Chondrocyte (in vitro differentiated cells): ENCODE measurements around the gene ARTN. TPM values are rescaled to one million over a fixed set of nuclear protein-coding genes. Genes with fewer than 3 reads are reported as not detected.

Experiments
- DNase-seq: peaks from one replicate; pipeline ENCODE4 v3.0.0; 2021; ENCODE audit warnings: mixed read lengths, low spot score
- H3K27ac Mint-ChIP-seq: one replicate; pipeline ENCODE4 v1.8.0; 2021; ENCODE audit warnings: mild to moderate bottlenecking, moderate library complexity, mixed read lengths; ENCODE audit not compliant: unreplicated experiment
- H3K27me3 Mint-ChIP-seq: 2 replicates; pipeline ENCODE4 v1.8.0; 2021; ENCODE audit warnings: low read depth, mixed read lengths
- H3K36me3 Mint-ChIP-seq: 2 replicates; pipeline ENCODE4 v1.8.0; 2021; ENCODE audit warnings: low read depth, mixed read lengths
- H3K4me1 Mint-ChIP-seq: 2 replicates; pipeline ENCODE4 v1.8.0; 2021; ENCODE audit warnings: low read depth, mild to moderate bottlenecking, mixed read lengths
- H3K4me3 Mint-ChIP-seq: one replicate; pipeline ENCODE4 v1.8.0; 2021; ENCODE audit warnings: mild to moderate bottlenecking, moderate library complexity, mixed read lengths; ENCODE audit not compliant: unreplicated experiment
- H3K9me3 Mint-ChIP-seq: 2 replicates; pipeline ENCODE4 v1.8.0; 2021; ENCODE audit warnings: low read depth, mixed read lengths
- total RNA-seq: library from RNA; stranded (reverse); gene quantifications from 3 replicates; pipeline ENCODE4 v1.2.1, GENCODE V29; 2021
- TF ChIP-seq, protein P1 (sequence below): fragments of 200-600 bp; sonication (generic); IDR thresholded peaks from 2 replicates; pipeline ENCODE4 v1.5.0; 2021; ENCODE audit warnings: antibody characterized with exemption, mild to moderate bottlenecking, moderate library complexity

ARTN gene
- total RNA-seq, 1 donor from 2014 or later: 0.50 TPM

DNA sequence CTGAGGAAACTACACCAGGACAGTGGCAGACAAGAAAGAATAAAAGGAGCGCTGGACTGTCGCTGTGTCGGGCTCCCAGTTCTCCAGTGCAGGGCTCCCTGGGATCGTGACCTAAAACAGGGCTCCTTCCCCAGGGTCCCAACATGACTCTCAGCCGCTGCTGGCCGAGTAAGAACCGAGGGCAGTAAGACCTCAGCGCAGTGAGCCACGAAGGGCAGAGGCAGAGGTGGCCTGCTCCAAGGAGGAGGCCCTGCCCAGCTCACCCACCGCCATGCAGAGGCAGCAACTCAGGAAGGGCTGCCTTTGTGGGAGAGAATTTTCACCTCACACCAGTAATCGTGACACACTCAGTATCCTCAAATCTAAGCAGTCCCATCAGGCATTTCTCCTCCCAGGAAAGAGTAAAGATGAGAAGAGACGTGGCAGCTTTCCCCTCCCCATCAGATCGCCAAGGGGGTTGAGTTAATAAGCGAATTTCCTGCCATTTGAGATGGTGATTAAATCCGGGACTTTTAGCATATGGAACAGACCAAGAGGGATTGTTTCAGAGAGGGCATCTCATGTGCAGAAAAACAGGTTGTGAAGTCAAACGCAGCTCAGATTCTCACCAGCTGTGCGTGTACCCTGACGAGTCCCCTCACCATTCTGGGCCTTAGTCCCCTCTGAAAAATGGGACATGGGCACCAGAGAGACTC lies 19.8 kb upstream of the ARTN start:
- Mint-ChIP-seq H3K9me3 (no peaks in the 10 kb centered on the region), H3K27me3 (no peaks in the 10 kb centered on the region), H3K4me1 (peaks cover 17% of the 10 kb centered on the region), H3K36me3 (peaks cover 6% of the 10 kb centered on the region), H3K4me3 (no peak overlapping the region), H3K27ac (no peak overlapping the region)
- DNase-seq: no peak
- TF ChIP-seq, protein P1, sequence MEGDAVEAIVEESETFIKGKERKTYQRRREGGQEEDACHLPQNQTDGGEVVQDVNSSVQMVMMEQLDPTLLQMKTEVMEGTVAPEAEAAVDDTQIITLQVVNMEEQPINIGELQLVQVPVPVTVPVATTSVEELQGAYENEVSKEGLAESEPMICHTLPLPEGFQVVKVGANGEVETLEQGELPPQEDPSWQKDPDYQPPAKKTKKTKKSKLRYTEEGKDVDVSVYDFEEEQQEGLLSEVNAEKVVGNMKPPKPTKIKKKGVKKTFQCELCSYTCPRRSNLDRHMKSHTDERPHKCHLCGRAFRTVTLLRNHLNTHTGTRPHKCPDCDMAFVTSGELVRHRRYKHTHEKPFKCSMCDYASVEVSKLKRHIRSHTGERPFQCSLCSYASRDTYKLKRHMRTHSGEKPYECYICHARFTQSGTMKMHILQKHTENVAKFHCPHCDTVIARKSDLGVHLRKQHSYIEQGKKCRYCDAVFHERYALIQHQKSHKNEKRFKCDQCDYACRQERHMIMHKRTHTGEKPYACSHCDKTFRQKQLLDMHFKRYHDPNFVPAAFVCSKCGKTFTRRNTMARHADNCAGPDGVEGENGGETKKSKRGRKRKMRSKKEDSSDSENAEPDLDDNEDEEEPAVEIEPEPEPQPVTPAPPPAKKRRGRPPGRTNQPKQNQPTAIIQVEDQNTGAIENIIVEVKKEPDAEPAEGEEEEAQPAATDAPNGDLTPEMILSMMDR: no peak

DNA sequence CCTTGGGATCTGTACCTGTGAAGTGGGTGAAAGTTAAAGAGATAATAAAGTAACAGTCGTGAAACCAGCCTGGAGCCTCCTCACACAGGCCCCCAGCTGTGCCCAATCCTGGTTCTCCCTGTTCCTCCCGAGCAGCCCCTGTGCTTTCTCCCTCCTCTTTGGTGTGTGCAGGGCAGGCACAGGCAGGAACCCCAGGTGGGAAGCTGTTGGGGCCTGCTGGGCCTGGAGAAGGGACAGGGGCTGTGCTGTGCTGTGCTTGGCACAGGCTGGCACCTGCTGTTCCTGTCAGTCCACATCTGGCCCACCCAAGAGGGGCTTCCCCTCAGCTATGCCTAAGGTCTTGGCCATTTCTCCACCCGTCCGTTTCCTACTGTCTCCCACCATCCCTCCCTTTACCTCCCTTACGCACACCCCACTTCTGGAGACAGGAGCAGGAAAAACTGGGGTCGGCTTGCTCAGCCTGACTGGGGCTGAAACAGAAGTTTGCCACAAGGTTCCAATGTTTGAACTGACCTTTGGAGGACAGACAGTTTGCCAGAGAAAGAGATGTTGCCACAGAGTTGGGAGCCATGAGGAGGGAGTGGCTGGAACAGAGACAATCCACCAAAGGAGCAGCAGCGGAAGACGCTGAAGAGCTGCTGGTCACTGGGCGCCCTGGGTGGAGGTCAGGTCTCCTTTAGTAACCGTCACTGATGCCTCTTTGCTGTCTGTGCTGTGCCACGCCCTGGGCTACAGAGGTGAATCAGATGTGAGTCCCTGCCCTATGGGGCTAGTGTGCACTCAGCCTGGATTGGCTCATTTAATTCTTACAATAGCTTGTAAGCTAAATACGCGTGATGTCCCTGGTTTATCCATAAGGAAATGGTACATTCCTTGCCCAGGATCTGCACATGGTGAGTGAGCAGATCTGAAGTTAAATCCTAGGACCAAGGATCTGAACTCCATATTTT lies 18.8 kb upstream of the ARTN start:
- Mint-ChIP-seq H3K9me3 (no peaks in the 10 kb centered on the region), H3K27ac (no peak overlapping the region), H3K4me1 (peaks cover 17% of the 10 kb centered on the region), H3K27me3 (no peaks in the 10 kb centered on the region), H3K4me3 (no peak overlapping the region), H3K36me3 (peaks cover 9% of the 10 kb centered on the region)
- TF ChIP-seq, protein P1: no peak
- no peak for DNase-seq

DNA sequence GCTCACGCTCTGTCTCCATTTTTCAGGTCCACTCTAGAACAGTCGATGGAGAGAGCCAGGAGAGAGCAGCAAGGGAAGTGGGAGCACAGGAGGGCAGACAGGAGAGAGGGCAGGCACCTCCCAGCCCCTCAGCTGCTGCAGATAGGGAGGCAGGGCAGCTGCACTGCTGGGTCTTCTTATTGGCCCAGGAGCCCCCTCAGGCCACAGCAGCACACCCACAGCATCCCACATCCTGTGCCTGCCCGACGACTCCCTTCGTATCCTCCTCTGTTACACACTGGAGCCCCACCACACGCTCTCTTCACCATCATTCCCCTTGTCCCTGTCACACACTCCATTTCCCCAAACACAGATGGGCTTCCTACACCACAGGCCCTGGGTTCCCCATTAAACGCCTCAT lies 13.7 kb upstream of the ARTN start:
- DNase-seq: peak; percentile 50
- Mint-ChIP-seq H3K4me3 (no peak overlapping the region), H3K27me3 (no peaks in the 10 kb centered on the region), H3K27ac (no peak overlapping the region), H3K9me3 (no peaks in the 10 kb centered on the region), H3K4me1 (peaks cover 4% of the 10 kb centered on the region), H3K36me3 (peaks cover 14% of the 10 kb centered on the region)
- TF ChIP-seq, protein P1: no peak

DNA sequence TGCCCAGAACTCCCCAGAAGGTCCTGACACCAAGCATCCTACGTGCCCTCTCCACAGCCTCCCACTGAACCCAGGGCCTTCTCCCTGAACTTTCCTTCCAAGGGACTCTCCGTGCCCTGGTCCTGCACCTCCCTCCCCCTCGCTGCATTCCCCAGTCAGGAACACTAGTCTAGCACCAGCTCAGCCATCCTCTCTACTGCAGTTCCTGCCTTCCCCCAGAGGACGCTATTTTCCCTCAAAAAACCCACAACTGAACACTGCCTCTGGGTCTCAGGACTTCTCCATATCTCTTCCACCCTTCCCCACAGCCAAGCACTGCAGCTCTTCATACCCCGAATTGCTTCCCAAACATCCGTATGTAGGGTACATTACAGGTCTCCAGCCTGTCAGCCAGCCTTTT lies 12.6 kb upstream of the ARTN start:
- TF ChIP-seq, protein P1: no peak
- H3K36me3 Mint-ChIP-seq: peaks cover 20% of the 10 kb centered on the region
- H3K27me3 Mint-ChIP-seq: no peaks in the 10 kb centered on the region
- H3K4me3 Mint-ChIP-seq: no peak overlapping the region
- peaks cover 4% of the 10 kb centered on the region for H3K4me1 Mint-ChIP-seq
- H3K9me3 Mint-ChIP-seq: no peaks in the 10 kb centered on the region
- no peak overlapping the region for H3K27ac Mint-ChIP-seq
- DNase-seq: no peak

DNA sequence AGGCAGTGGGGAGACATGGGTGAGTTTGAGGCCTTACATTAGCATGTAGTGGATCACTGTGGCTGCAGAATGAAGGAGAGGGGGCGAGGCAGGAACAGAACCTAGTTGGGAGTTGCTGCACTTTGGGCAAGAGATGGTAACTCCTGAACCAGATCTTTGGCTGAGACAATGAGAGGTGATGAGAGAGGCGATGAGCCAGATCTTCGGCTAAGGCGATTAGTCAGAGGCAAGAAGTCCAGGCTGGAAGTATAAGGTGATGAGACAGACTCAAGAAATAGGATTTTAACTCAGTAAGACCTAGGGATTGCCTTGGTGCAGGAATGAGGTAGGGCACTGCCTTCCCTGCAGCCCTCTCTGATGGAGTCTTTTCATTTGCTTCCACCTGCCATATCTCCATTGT lies 9.1 kb upstream of the ARTN start:
- Mint-ChIP-seq H3K27me3 (no peaks in the 10 kb centered on the region), H3K4me1 (peaks cover 6% of the 10 kb centered on the region), H3K4me3 (no peak overlapping the region), H3K27ac (no peak overlapping the region), H3K9me3 (peaks cover 1% of the 10 kb centered on the region), H3K36me3 (peaks cover 17% of the 10 kb centered on the region)
- DNase-seq: no peak
- TF ChIP-seq, protein P1: no peak
